Measurements from ENCODE around the gene IMPG1. TPM values are rescaled to one million over a fixed set of nuclear protein-coding genes. Genes with fewer than 3 reads are reported as not detected.

Gene IMPG1
- total RNA-seq, 1 donor from 2014 or later: not detected

GRCh38 chr6:75931011-75931680 lies 141.3 kb downstream of the IMPG1 start:
- Mint-ChIP-seq H3K9me3 (ENCODE audit: unreplicated experiment) (no peaks in the 10 kb centered on the region), H3K27ac (ENCODE audit: unreplicated experiment) (no peak overlapping the region), H3K27me3 (ENCODE audit: unreplicated experiment) (no peaks in the 10 kb centered on the region), H3K36me3 (ENCODE audit: low read depth, unreplicated experiment) (no peaks in the 10 kb centered on the region), H3K4me3 (ENCODE audit: unreplicated experiment) (no peak overlapping the region), H3K4me1 (ENCODE audit: unreplicated experiment) (peaks cover 14% of the 10 kb centered on the region)
- DNase-seq (ENCODE audit: low spot score): no peak
- TF ChIP-seq CTCF (IDR thresholded peaks at IDR 0.05; ENCODE audit: unreplicated experiment): no peak

DNA sequence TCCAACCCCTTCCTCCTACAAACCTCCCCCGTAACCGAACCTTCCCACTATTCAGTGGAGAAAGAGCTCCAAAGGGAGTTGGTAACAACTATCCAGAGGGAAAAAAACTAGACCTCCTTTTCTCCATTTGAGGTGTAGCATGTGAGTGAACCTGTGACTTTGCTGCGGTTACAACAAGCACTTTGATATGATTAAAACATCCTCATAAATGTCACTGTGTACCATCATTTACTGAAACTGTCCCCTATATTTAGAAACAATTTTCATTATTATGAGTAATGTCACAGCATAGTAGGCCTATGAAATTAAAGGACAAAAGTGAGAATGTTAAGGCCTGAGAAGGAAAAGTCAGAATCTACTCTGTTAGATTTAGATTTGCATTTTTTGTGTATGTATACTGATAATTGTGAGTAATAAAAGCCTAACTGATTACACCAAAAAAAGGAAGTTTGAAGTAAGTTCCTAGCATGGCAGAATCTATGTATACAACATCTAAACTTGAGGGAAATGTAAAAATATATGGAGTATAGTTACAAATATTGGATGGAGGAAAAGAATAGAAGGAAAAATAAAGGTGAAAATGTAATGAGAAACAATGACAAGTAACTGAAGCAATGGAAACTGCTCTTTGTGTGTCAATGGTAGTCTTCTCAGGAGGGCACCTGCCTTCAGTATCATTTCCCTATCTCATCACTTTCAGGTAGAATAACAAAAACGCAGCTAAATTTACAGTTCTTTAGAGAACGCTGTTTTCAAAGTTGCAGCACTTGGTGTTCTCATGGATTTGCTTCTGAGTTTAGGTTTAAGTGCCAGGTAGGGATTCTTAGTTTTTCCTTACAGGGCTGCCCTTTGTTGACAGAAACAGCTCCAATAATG lies 145.9 kb downstream of the IMPG1 start:
- Mint-ChIP-seq H3K4me3 (ENCODE audit: unreplicated experiment) (no peak overlapping the region), H3K36me3 (ENCODE audit: low read depth, unreplicated experiment) (peaks cover 3% of the 10 kb centered on the region), H3K27me3 (ENCODE audit: unreplicated experiment) (no peaks in the 10 kb centered on the region), H3K9me3 (ENCODE audit: unreplicated experiment) (no peaks in the 10 kb centered on the region), H3K27ac (ENCODE audit: unreplicated experiment) (no peak overlapping the region), H3K4me1 (ENCODE audit: unreplicated experiment) (peaks cover 3% of the 10 kb centered on the region)
- no peak for TF ChIP-seq CTCF (IDR thresholded peaks at IDR 0.05; ENCODE audit: unreplicated experiment)
- no peak for DNase-seq (ENCODE audit: low spot score)

DNA sequence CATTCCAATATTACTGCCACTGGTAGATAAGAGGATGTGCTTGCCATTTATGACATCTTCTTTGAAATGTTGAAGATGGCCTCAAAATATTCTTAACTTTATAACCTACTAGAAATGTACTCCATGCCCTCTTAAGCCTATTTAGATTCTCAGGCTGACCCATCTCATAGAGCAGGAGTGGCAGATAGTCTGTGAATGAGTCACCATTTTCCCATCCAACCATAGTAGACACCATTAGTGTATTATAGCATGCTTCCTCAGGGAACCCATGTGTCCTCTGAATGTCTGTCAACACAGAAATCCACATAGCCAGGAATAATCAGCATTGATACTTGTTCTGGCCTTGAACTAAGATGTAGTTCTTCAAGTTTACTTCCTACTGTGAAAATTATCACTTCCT lies 150.2 kb downstream of the IMPG1 start:
- no peak overlapping the region for H3K4me3 Mint-ChIP-seq (ENCODE audit: unreplicated experiment)
- no peak for DNase-seq (ENCODE audit: low spot score)
- no peaks in the 10 kb centered on the region for H3K4me1 Mint-ChIP-seq (ENCODE audit: unreplicated experiment)
- H3K9me3 Mint-ChIP-seq (ENCODE audit: unreplicated experiment): no peaks in the 10 kb centered on the region
- no peak for TF ChIP-seq CTCF (IDR thresholded peaks at IDR 0.05; ENCODE audit: unreplicated experiment)
- peaks cover 31% of the 10 kb centered on the region for H3K36me3 Mint-ChIP-seq (ENCODE audit: low read depth, unreplicated experiment)
- no peak overlapping the region for H3K27ac Mint-ChIP-seq (ENCODE audit: unreplicated experiment)
- H3K27me3 Mint-ChIP-seq (ENCODE audit: unreplicated experiment): no peaks in the 10 kb centered on the region

- Mint-ChIP-seq H3K4me1 (ENCODE audit: unreplicated experiment) (no peaks in the 10 kb centered on the region), H3K4me3 (ENCODE audit: unreplicated experiment) (no peak overlapping the region), H3K36me3 (ENCODE audit: low read depth, unreplicated experiment) (peaks cover 23% of the 10 kb centered on the region), H3K9me3 (ENCODE audit: unreplicated experiment) (no peaks in the 10 kb centered on the region), H3K27me3 (ENCODE audit: unreplicated experiment) (no peaks in the 10 kb centered on the region), H3K27ac (ENCODE audit: unreplicated experiment) (no peak overlapping the region)
- no peak for DNase-seq (ENCODE audit: low spot score)
- TF ChIP-seq CTCF (IDR thresholded peaks at IDR 0.05; ENCODE audit: unreplicated experiment): no peak
These were observed 159.4 kb downstream of the IMPG1 start for GRCh38 chr6:75913040-75913439.

DNA sequence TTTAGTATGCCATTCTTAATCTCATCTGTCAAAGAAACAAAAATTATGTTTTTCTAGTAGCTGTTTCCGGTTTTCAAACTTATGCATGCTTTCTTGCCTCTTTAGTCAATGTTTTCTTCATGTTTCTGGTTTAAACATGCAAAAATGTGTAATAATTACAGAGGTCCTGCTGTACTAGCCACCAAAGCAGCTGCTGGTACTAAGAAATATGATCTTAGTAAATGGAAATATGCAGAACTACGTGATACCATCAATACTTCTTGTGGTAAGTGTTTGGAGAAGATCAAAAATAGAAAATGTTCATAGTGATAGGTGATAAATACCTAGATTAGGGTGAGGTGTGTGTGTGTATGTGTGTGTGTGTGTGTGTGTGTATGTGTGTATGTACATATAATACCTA lies 165.0 kb downstream of the IMPG1 start:
- Mint-ChIP-seq H3K4me3 (ENCODE audit: unreplicated experiment) (no peak overlapping the region), H3K27me3 (ENCODE audit: unreplicated experiment) (no peaks in the 10 kb centered on the region), H3K4me1 (ENCODE audit: unreplicated experiment) (no peaks in the 10 kb centered on the region), H3K36me3 (ENCODE audit: low read depth, unreplicated experiment) (peaks cover 15% of the 10 kb centered on the region), H3K9me3 (ENCODE audit: unreplicated experiment) (no peaks in the 10 kb centered on the region), H3K27ac (ENCODE audit: unreplicated experiment) (no peak overlapping the region)
- TF ChIP-seq CTCF (IDR thresholded peaks at IDR 0.05; ENCODE audit: unreplicated experiment): no peak
- DNase-seq (ENCODE audit: low spot score): no peak

Data from endothelial cell (in vitro differentiated cells).